Mammary epithelial cell (primary cell): ENCODE measurements around the gene ERP27.

Source experiments
- CTCF ChIP-seq, 2 donors: IDR thresholded peaks in 1 of 2; conservative IDR thresholded peaks in 1 of 2; 2 replicates each; pipeline ENCODE4 v1.5.1; 2011 to 2012; ENCODE audit warnings: inconsistent platforms in 2 of 2, low read length in 2 of 2, mild to moderate bottlenecking in 2 of 2, control low read depth in 1 of 2, low read depth in 1 of 2; ENCODE audit not compliant: insufficient read depth in 1 of 2; ENCODE audit errors: extremely low read depth in 1 of 2
- EZH2 ChIP-seq: IDR thresholded peaks from 2 replicates; pipeline ENCODE4 v1.6.1; 2012; ENCODE audit warnings: low read length, inconsistent platforms, borderline replicate concordance

- TF ChIP-seq CTCF (conservative IDR thresholded peaks at IDR 0.05 in 1 of 2, IDR thresholded peaks at IDR 0.05 in 1 of 2; ENCODE audit: extremely low read depth in 1 of 2, insufficient read depth in 1 of 2, low read depth in 1 of 2, low read length in 2 of 2), result no peak
- no peak for TF ChIP-seq EZH2
Observed at GRCh38 chr12:14890701-14891100, 47.6 kb downstream of the ERP27 start.
